ENCODE data around the gene GALNT14.
"Not testable (repeated sequence)": the region's sequence is repeated elsewhere in the genome, so short reads cannot be mapped to it uniquely, and the experiment has no call there.

GRCh38 chr2:31183973-31184372 is 45.7 kb upstream of the GALNT14 start:
- TF ChIP-seq EP300, POLR2A, POLR2AphosphoS5 (IDR thresholded peaks at IDR 0.05): not testable (repeated sequence)
- TF ChIP-seq, protein P1, sequence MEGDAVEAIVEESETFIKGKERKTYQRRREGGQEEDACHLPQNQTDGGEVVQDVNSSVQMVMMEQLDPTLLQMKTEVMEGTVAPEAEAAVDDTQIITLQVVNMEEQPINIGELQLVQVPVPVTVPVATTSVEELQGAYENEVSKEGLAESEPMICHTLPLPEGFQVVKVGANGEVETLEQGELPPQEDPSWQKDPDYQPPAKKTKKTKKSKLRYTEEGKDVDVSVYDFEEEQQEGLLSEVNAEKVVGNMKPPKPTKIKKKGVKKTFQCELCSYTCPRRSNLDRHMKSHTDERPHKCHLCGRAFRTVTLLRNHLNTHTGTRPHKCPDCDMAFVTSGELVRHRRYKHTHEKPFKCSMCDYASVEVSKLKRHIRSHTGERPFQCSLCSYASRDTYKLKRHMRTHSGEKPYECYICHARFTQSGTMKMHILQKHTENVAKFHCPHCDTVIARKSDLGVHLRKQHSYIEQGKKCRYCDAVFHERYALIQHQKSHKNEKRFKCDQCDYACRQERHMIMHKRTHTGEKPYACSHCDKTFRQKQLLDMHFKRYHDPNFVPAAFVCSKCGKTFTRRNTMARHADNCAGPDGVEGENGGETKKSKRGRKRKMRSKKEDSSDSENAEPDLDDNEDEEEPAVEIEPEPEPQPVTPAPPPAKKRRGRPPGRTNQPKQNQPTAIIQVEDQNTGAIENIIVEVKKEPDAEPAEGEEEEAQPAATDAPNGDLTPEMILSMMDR (IDR thresholded peaks at IDR 0.05), result not testable (repeated sequence)

Data from suprapubic skin (tissue), 4 donors.